Testis (tissue), 3 donors: ENCODE data around the gene AHR. TPM values are rescaled to one million over a fixed set of nuclear protein-coding genes. Genes with fewer than 3 reads are reported as not detected.
"Not testable (repeated sequence)": the region's sequence is repeated elsewhere in the genome, so short reads cannot be mapped to it uniquely, and the experiment has no call there.

ENCODE experiments used
- DNase-seq: peaks from one replicate; pipeline ENCODE4 v3.0.0-alpha.2; 2019
- H3K27ac ChIP-seq, 2 donors: fragments of 200-600 bp; sonication (generic); one replicate each; pipeline ENCODE4 v1.5.1; 2019
- H3K27me3 ChIP-seq: fragments of 200-600 bp; sonication (generic); one replicate; pipeline ENCODE4 v1.5.1; 2019
- H3K36me3 ChIP-seq: fragments of 200-600 bp; sonication (generic); one replicate; pipeline ENCODE4 v1.5.1; 2017; ENCODE audit warnings: low read depth; ENCODE audit errors: missing control alignments
- H3K4me1 ChIP-seq: fragments of 200-600 bp; sonication (generic); one replicate; pipeline ENCODE4 v1.5.1; 2019
- H3K4me3 ChIP-seq, 2 donors: fragments of 200-600 bp; sonication (generic); one replicate each; pipeline ENCODE4 v1.5.1; 2017 to 2019
- H3K9me3 ChIP-seq: fragments of 200-600 bp; sonication (generic); one replicate; pipeline ENCODE4 v1.5.1; 2017
- CTCF ChIP-seq, 3 experiments: fragments of 450-650 bp in 2 of 3; fragments of 200-600 bp in 1 of 3; sonication (generic) in 1 of 3; IDR thresholded peaks; one replicate each; pipeline ENCODE4 v1.5.1; 2016 to 2019; ENCODE audit warnings: antibody characterized with exemption in 3 of 3, mild to moderate bottlenecking in 2 of 3, moderate library complexity in 1 of 3
- POLR2A ChIP-seq: fragments of 450-650 bp; IDR thresholded peaks from one replicate; pipeline ENCODE4 v1.6.1; 2017; ENCODE audit warnings: antibody characterized with exemption, mild to moderate bottlenecking, moderate library complexity
- WGBS, 2 donors: methylation state at CpG; one replicate each; pipeline ENCODE4 v1.1.5; 2018; 5-methylcytosine and 5-hydroxymethylcytosine counted together
- intact Hi-C: fragments of 100-400 bp; cut with DNase I; formaldehyde crosslinking; loops from one replicate; pipeline ENCODE4 v1.15.1; 2023; ENCODE audit warnings: low total_unique reads
- polyA plus RNA-seq: library from polyadenylated mRNA; stranded (reverse); fragments of 350-450 nt; fragmentation: Illumina TruSeq; extraction: RNeasy Lipid Tissue Mini Kit (QIAGEN cat#74804); gene quantifications from one replicate; pipeline ENCODE4 v1.2.3, GENCODE V29; 2014; ENCODE audit warnings: low read depth, low replicate concordance; ENCODE audit not compliant: insufficient read depth
- total RNA-seq, 2 donors: library from RNA; depleted of rRNA; stranded (reverse); fragments of >200 nt; gene quantifications; one replicate each; pipeline ENCODE4 v1.2.3, GENCODE V29; 2016

Gene AHR
- total and polyA plus RNA-seq, 3 donors from 2014 or later: 12.3 to 48.9 (median 28.4) TPM

DNA sequence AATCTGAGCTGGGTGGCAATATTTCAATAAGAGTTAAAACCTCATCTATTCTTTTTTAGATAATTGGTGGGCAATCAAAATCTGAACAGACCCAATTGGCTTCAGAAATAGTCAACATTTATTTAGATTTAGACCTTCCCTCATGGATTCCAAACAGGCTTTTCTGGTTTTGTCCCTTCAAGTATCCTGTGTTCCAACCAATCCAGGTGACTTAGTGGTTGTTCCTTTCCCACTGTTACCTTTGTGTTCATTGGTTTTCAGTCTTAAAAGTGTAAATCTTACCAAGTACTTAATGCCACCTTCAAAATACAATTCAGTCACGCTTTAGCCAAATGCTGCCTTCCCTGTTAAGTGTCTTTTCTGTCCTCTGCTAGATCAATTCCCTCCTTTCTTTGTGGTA, 85.9 kb downstream of the AHR start:
- intact Hi-C loops: no loop called here
- 50 to 65% methylated on average over 1 of the region's 1 CpG for WGBS, 2 donors

DNA sequence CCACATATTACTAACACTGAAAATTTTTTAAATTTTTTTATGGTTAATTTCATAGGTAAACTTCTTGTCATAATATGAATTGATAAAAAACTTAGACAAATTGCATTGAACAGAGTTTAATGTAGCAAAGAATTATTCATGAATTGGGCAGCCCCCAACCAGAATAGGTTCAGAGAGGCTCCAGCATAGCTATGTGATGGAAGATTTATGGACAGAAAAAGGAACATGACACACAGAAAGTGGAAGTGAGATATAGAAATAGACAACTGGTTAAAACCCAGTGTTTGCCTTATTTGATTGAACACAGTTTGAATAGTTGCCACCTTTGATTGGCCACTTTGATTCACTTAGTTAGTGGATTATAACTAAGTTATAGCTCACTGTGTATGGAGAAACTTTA, 87.2 kb downstream of the AHR start:
- intact Hi-C loops: no loop called here
- H3K27ac ChIP-seq: no peak overlapping the region
- H3K27me3 ChIP-seq: no peaks in the 10 kb centered on the region
- peaks cover 4% of the 10 kb centered on the region for H3K4me1 ChIP-seq
- no peaks in the 10 kb centered on the region for H3K36me3 ChIP-seq
- H3K4me3 ChIP-seq: no peak overlapping the region
- DNase-seq: no peak
- no peaks in the 10 kb centered on the region for H3K9me3 ChIP-seq
- no peak for TF ChIP-seq POLR2A
- no peak for TF ChIP-seq CTCF (IDR thresholded peaks at IDR 0.05)

More for the DNA sequence above, 85.9 kb downstream of the AHR start:
- Histone ChIP-seq H3K4me3 (no peak overlapping the region), H3K36me3 (no peaks in the 10 kb centered on the region), H3K9me3 (no peaks in the 10 kb centered on the region), H3K27ac (no peak overlapping the region), H3K27me3 (no peaks in the 10 kb centered on the region), H3K4me1 (peaks cover 4% of the 10 kb centered on the region)
- TF ChIP-seq POLR2A: no peak
- no peak for TF ChIP-seq CTCF (IDR thresholded peaks at IDR 0.05)
- DNase-seq: no peak

GRCh38 chr7:17390392-17390791, 91.9 kb downstream of the AHR start:
- no peaks in the 10 kb centered on the region for H3K9me3 ChIP-seq
- H3K4me3 ChIP-seq: no peak overlapping the region
- no peaks in the 10 kb centered on the region for H3K4me1 ChIP-seq
- no peaks in the 10 kb centered on the region for H3K36me3 ChIP-seq
- intact Hi-C loops: no loop called here
- no peak overlapping the region for H3K27ac ChIP-seq
- no peak for TF ChIP-seq POLR2A
- TF ChIP-seq CTCF (IDR thresholded peaks at IDR 0.05): no peak
- WGBS, 2 donors: 72 to 76% methylated on average over 4 of the region's 4 CpGs
- no peak for DNase-seq
- no peaks in the 10 kb centered on the region for H3K27me3 ChIP-seq

DNA sequence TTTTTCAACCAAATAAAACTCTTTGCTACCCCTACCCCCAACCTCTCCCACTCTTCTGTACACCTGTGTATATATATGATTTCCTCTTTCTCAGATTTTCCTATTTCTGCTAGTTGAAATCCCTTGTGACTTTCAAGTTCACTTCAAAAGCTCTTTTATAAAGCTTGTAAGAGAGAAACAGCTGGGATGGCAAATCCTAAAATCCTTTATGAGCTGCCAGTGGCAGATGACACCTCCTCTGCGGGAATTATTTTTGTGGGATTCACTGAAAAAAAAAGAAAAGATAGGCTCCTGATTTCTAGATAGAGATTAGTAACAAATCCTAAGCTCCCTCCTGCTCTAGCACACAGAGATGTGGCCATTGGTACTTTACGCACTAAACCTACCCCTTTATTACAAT, 92.9 kb downstream of the AHR start:
- intact Hi-C loops: no loop called here
- Histone ChIP-seq H3K27ac (no peak overlapping the region), H3K4me3 (no peak overlapping the region), H3K4me1 (no peaks in the 10 kb centered on the region), H3K27me3 (no peaks in the 10 kb centered on the region), H3K36me3 (no peaks in the 10 kb centered on the region), H3K9me3 (no peaks in the 10 kb centered on the region)
- TF ChIP-seq CTCF (IDR thresholded peaks at IDR 0.05) (no peak), POLR2A (no peak)
- no peak for DNase-seq
- WGBS, 2 donors: 95% methylated on average over 2 of the region's 2 CpGs

DNA sequence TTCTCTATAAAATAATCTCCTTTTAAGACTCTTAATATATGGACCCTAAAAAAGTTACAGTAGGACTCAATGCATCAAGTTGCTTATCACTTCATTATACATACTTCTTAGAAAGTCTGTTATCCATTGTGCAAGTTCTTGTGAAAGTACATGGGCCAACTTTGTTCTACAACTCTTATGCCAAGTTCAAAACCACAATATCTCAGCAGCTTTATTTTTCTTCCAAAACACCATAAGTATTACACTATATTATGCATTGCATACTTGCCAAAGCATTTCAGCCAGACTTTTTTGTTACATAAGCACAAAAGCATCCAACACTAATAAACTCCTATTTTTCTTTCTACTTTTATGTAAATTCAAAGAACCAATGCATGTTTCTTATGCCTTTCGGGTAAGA, 94.4 kb downstream of the AHR start:
- DNase-seq: no peak
- H3K4me1 ChIP-seq: no peaks in the 10 kb centered on the region
- H3K36me3 ChIP-seq: no peaks in the 10 kb centered on the region
- no peaks in the 10 kb centered on the region for H3K27me3 ChIP-seq
- intact Hi-C loops: no loop called here
- TF ChIP-seq CTCF (IDR thresholded peaks at IDR 0.05) (no peak), POLR2A (no peak)
- H3K9me3 ChIP-seq: no peaks in the 10 kb centered on the region
- no peak overlapping the region for H3K4me3 ChIP-seq
- no peak overlapping the region for H3K27ac ChIP-seq
- WGBS, 2 donors: 88 to 96% methylated on average over 1 of the region's 1 CpG

DNA sequence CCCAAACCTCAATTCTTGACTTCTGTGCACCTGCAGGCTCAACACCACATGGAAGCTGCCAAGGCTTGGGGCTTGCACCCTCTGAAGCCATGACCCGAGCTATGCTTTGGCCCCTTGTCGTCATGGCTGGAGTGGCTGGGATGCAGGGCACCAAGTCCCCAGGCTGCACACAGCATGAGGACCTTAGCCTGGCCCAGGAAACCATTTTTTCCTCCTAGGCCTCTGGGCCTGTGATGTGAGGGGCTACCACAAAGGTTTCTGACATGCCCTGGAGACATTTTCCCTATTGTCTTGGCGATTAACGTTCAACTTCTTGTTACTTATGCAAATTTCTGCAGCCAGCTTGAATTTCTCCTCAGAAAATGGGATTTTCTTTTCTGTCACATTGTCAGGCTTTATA, 96.1 kb downstream of the AHR start:
- H3K27me3 ChIP-seq, H3K4me1 ChIP-seq, H3K9me3 ChIP-seq, DNase-seq, intact Hi-C loops, H3K27ac ChIP-seq, H3K4me3 ChIP-seq, H3K36me3 ChIP-seq: not testable (repeated sequence)
- 62 to 67% methylated on average over 4 of the region's 4 CpGs for WGBS, 2 donors
